ENCODE data around the gene CD4.

Gene CD4

DNA sequence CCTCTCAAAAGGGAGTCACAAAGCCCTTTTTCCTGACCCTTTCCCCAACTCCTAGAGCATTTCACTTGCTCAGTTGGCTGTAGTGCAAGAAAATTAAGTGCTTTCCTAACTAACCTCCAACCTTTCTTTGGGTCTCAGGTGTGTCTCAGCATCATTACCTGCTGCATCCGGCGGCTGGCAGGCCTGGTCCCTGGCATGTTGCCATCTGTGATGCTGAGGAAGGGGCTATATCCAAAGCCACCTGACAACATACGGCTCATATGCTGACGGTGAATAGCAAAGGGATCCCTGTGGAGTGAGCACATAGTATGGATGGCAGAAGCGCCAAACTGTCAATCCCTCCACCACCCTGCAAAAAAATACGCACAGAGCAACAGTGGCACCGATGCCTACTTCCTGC is 37.6 kb upstream of the CD4 start:
- H3K4me3 ChIP-seq (ENCODE audit: low read depth, low read length): peak overlapping the region; percentile 87
- TF ChIP-seq, protein P1, sequence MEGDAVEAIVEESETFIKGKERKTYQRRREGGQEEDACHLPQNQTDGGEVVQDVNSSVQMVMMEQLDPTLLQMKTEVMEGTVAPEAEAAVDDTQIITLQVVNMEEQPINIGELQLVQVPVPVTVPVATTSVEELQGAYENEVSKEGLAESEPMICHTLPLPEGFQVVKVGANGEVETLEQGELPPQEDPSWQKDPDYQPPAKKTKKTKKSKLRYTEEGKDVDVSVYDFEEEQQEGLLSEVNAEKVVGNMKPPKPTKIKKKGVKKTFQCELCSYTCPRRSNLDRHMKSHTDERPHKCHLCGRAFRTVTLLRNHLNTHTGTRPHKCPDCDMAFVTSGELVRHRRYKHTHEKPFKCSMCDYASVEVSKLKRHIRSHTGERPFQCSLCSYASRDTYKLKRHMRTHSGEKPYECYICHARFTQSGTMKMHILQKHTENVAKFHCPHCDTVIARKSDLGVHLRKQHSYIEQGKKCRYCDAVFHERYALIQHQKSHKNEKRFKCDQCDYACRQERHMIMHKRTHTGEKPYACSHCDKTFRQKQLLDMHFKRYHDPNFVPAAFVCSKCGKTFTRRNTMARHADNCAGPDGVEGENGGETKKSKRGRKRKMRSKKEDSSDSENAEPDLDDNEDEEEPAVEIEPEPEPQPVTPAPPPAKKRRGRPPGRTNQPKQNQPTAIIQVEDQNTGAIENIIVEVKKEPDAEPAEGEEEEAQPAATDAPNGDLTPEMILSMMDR (IDR thresholded peaks at IDR 0.05; ENCODE audit: borderline replicate concordance, insufficient read depth, low read depth, low read length): no peak

DNA sequence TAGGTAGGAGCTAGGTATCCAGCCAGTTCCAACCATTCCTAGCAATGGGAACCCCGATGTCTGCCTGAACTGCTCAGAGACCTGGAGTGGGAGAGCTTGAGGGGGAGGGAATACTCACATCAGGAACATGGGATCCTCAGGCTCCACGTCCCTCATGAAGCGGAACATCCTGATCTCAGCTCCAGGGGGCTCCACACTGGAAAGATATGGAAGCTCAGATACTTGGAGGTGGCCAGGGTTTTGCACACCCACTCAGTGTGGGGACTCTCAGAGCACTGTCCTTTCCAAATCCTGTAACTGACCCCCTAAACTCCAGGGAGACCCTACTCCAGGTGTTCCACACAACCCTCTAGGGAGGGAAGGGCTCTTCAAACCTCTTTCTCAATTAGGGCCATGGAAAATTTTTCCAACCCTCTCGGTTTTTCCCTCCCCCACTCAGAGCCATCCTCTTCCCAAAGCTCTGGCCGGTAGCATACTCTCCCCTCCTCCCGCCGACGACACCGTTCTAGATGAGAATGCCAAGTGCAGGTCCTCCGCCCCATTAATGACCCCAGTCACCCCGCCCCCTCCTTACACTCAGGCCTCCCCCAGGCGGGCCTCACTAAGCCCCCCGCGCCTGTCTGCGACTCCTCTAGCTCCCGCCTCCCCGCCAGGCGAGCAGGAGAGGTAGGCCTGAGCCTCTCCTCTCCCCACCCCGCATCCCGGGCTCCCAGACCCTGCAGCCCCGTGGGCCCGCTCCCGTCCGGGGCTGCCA is 37.0 kb upstream of the CD4 start:
- H3K4me3 ChIP-seq (ENCODE audit: low read depth, low read length): peak overlapping the region; percentile 87
- TF ChIP-seq, protein P1 (IDR thresholded peaks at IDR 0.05; ENCODE audit: borderline replicate concordance, insufficient read depth, low read depth, low read length): no peak

DNA sequence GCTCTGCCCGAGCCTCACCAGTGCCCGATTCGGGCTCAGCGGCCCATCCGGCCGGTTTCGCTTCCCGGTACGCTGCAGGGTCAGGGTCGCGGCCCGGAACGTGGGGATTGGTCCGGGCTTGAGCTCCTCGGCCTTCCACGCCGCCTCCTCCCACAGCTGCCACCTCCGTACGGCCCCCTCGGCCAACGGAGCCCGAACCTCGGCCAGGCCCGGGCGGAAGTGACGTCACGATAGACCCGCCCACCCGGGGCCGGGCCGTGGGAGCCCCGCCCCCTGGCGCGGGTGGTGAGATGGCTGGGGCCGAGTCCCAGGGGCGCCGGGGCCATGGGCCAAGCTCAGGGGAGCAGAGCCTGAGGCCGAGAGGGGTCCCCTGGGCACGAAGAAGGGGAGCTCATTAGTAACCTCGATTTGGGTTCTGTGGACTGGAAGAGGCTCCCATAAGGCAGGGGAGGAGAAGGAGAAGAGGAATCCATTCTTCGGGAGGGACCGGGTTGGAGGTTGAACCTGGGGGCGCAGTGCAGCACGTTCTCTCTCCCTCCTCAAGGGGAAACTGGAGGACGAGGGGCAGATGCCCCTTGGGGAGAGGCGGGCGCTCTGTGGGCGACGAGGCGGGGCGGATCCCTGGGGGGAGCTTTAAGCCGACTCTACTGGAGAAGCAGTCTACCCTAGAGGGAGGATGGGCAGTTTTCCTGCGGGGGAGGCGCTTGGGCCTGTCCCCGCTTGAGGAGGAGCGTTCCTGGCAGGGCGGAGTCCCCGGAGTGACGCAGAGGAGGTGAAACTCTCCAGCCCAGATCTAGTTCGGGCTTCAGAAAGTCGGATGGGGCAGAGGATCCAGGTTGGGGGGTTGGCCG is 36.2 kb upstream of the CD4 start, which contains the start of gene MLF2:
TSS of gene MLF2 (minus strand) at position 221 of the 851 bp plus-strand sequence. CDS start 807 bp downstream, outside the sequence.
- H3K4me3 ChIP-seq (ENCODE audit: low read depth, low read length): peak within 1 kb of the TSS; percentile 87

DNA sequence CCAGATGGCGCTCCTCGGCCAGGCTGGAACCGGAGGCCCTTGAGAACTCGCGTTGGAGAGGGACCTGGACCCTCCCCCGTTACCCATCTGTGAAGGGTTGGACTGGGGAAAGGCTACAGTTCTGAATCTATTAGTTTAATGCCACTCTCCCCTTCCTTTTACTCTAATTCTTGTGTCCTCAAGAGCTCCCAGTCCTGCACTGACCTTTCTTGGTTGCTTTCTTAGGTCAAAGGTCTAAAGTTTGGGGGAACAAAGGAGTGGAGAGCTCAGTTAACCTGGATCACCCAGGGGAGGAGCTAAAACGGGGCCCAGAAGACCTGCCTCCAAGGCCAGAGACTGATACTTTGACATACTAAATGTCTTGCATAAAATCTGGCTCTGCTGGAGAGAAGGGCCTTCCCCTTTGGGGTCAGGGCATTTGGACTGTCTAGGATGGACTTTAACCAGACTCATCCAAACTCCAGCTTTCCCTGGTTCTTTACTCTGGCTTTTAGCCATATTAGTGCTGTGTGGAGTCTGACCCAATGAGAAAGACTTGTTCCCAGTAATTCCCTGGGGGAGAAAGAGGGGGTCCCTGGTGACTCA is 35.5 kb upstream of the CD4 start:
- H3K4me3 ChIP-seq (ENCODE audit: low read depth, low read length): no peak overlapping the region
- TF ChIP-seq, protein P1 (IDR thresholded peaks at IDR 0.05; ENCODE audit: borderline replicate concordance, insufficient read depth, low read depth, low read length): no peak; the same call in 1 of the 2 replicates

More for the DNA sequence above, 36.2 kb upstream of the CD4 start, which contains the start of gene MLF2:
- TF ChIP-seq, protein P1 (IDR thresholded peaks at IDR 0.05; ENCODE audit: borderline replicate concordance, insufficient read depth, low read depth, low read length): peak; percentile 91; the same call in 1 of the 2 replicates

DNA sequence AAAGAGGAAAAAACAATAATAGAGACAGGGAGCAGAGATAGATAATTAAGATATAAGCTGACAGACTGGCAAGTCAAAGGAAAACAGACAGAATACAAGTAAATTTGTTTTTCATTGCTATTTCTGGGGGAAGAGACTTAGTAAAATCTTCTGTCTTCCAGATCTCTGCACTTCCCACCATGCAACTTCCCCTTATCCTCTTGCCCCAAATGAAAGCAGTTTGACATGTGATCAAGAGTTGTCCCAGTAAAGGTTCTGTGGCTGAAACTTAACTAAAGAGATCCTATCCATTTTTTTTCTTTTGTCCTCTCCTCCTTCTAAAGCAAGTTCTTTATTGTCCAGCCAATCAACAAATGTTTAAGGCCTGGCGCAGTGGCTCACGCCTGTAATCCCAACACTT is 34.9 kb upstream of the CD4 start:
- no peak overlapping the region for H3K4me3 ChIP-seq (ENCODE audit: low read depth, low read length)
- TF ChIP-seq, protein P1 (IDR thresholded peaks at IDR 0.05; ENCODE audit: borderline replicate concordance, insufficient read depth, low read depth, low read length): no peak

DNA sequence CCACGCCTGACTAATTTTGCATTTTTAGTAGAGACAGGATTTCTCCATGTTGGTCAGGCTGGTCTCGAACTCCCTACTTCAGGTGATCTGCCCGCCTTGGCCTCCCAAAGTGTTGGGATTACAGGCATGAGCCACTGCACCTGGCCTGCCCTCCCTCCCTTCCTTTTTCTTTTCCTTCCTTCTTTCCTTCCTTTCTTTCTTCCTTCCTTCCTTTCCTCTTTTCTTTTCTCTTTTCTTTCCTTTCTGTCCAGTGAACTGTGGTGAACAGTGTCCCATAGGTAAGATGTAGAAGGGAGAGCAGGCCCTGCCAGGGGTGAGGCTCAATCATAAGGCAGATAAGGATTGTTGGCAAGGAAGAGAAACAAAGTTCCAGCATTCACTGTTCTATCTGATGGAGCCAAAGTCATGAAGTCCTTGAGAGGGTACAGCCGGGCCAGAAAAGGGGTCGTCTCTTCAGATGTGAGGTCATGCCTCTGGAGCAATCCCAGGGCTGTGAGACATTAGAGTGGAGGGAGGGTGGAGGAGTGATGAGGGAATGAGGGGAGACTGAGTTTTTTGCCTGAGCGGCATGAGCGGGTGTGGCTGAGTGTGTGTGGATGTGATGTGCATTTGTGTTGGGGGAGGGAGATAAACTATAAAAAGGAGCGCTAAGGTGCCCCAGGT is 32.2 kb upstream of the CD4 start:
- H3K4me3 ChIP-seq (ENCODE audit: low read depth, low read length): no peak overlapping the region
- TF ChIP-seq, protein P1 (IDR thresholded peaks at IDR 0.05; ENCODE audit: borderline replicate concordance, insufficient read depth, low read depth, low read length): no peak
